NOMO-1 treated with dmso at 0.1 percent for 144 hours (cell line): ENCODE data around the gene SORL1.

Experiments used
- DNase-seq: peaks from one replicate; lab custom pipeline; 2025; ENCODE audit not compliant: unreplicated experiment; lab: John Stamatoyannopoulos, UW

Gene SORL1

GRCh38 chr11:121530257-121530656 is 78.1 kb downstream of the SORL1 start:
- no peak for DNase-seq

- no peak for DNase-seq
These were observed 81.5 kb downstream of the SORL1 start for GRCh38 chr11:121533601-121534000.

GRCh38 chr11:121534131-121535093 is 82.3 kb downstream of the SORL1 start:
- no peak for DNase-seq

- no peak for DNase-seq
These were observed 83.1 kb downstream of the SORL1 start for GRCh38 chr11:121535129-121535796.

GRCh38 chr11:121536126-121536525 is 84.0 kb downstream of the SORL1 start:
- DNase-seq: no peak

GRCh38 chr11:121538054-121538453 is 85.9 kb downstream of the SORL1 start:
- no peak for DNase-seq

- DNase-seq: no peak
These were observed 86.9 kb downstream of the SORL1 start for GRCh38 chr11:121539000-121539399.

- DNase-seq: no peak
These were observed 88.5 kb downstream of the SORL1 start for GRCh38 chr11:121540627-121541026.

GRCh38 chr11:121543836-121544380 is 91.8 kb downstream of the SORL1 start:
- no peak for DNase-seq

- DNase-seq: no peak
These were observed 92.8 kb downstream of the SORL1 start for GRCh38 chr11:121544956-121545355.

GRCh38 chr11:121547574-121547973 is 95.5 kb downstream of the SORL1 start:
- no peak for DNase-seq

GRCh38 chr11:121550247-121551030 is 98.3 kb downstream of the SORL1 start:
- peak; percentile 21 for DNase-seq

- DNase-seq: no peak
These were observed 99.3 kb downstream of the SORL1 start for GRCh38 chr11:121551463-121551862.

- DNase-seq: no peak
These were observed 100.0 kb downstream of the SORL1 start for GRCh38 chr11:121552154-121552553.

GRCh38 chr11:121552644-121553043 is 100.5 kb downstream of the SORL1 start:
- no peak for DNase-seq

GRCh38 chr11:121553389-121553788 is 101.3 kb downstream of the SORL1 start:
- no peak for DNase-seq

GRCh38 chr11:121553806-121554205 is 101.7 kb downstream of the SORL1 start:
- DNase-seq: no peak

- no peak for DNase-seq
These were observed 102.4 kb downstream of the SORL1 start for GRCh38 chr11:121554552-121554951.

GRCh38 chr11:121555121-121555520 is 103.0 kb downstream of the SORL1 start:
- DNase-seq: no peak

GRCh38 chr11:121556937-121557336 is 104.8 kb downstream of the SORL1 start:
- DNase-seq: no peak

GRCh38 chr11:121557348-121557747 is 105.2 kb downstream of the SORL1 start:
- no peak for DNase-seq
